Chondrocyte (in vitro differentiated cells): ENCODE results near the gene SIRT6. TPM values are rescaled to one million over a fixed set of nuclear protein-coding genes. Genes with fewer than 3 reads are reported as not detected.
"Not testable (repeated sequence)": the region's sequence is repeated elsewhere in the genome, so short reads cannot be mapped to it uniquely, and the experiment has no call there.

ENCODE experiments used
- DNase-seq: peaks from one replicate; pipeline ENCODE4 v3.0.0; 2021; ENCODE audit warnings: mixed read lengths, low spot score
- H3K27ac Mint-ChIP-seq: one replicate; pipeline ENCODE4 v1.8.0; 2021; ENCODE audit warnings: mild to moderate bottlenecking, moderate library complexity, mixed read lengths; ENCODE audit not compliant: unreplicated experiment
- H3K27me3 Mint-ChIP-seq: 2 replicates; pipeline ENCODE4 v1.8.0; 2021; ENCODE audit warnings: low read depth, mixed read lengths
- H3K36me3 Mint-ChIP-seq: 2 replicates; pipeline ENCODE4 v1.8.0; 2021; ENCODE audit warnings: low read depth, mixed read lengths
- H3K4me1 Mint-ChIP-seq: 2 replicates; pipeline ENCODE4 v1.8.0; 2021; ENCODE audit warnings: low read depth, mild to moderate bottlenecking, mixed read lengths
- H3K4me3 Mint-ChIP-seq: one replicate; pipeline ENCODE4 v1.8.0; 2021; ENCODE audit warnings: mild to moderate bottlenecking, moderate library complexity, mixed read lengths; ENCODE audit not compliant: unreplicated experiment
- H3K9me3 Mint-ChIP-seq: 2 replicates; pipeline ENCODE4 v1.8.0; 2021; ENCODE audit warnings: low read depth, mixed read lengths
- CTCF ChIP-seq: fragments of 200-600 bp; sonication (generic); IDR thresholded peaks from 2 replicates; pipeline ENCODE4 v1.5.0; 2021; ENCODE audit warnings: antibody characterized with exemption, mild to moderate bottlenecking, moderate library complexity
- total RNA-seq: library from RNA; stranded (reverse); gene quantifications from 3 replicates; pipeline ENCODE4 v1.2.1, GENCODE V29; 2021

SIRT6 gene
- total RNA-seq, 1 donor from 2014 or later = 21.9 TPM

- Mint-ChIP-seq H3K4me3 (no peak overlapping the region), H3K9me3 (no peaks in the 10 kb centered on the region), H3K27me3 (peaks cover 31% of the 10 kb centered on the region), H3K36me3 (no peaks in the 10 kb centered on the region), H3K4me1 (peaks cover 5% of the 10 kb centered on the region), H3K27ac (no peak overlapping the region)
- DNase-seq = no peak
- no peak for TF ChIP-seq CTCF
Measured at GRCh38 chr19:4152241-4152998, 29.9 kb downstream of the SIRT6 start.

- no peak for TF ChIP-seq CTCF
Measured at GRCh38 chr19:4151623-4152022, 30.7 kb downstream of the SIRT6 start.

GRCh38 chr19:4149518-4150288, 32.7 kb downstream of the SIRT6 start:
- Mint-ChIP-seq H3K27me3 (peaks cover 24% of the 10 kb centered on the region), H3K9me3 (no peaks in the 10 kb centered on the region), H3K4me1 (peaks cover 10% of the 10 kb centered on the region), H3K4me3 (no peak overlapping the region), H3K36me3 (no peaks in the 10 kb centered on the region), H3K27ac (no peak overlapping the region)
- no peak for TF ChIP-seq CTCF
- no peak for DNase-seq

More at GRCh38 chr19:4151623-4152022, 30.7 kb downstream of the SIRT6 start:
- no peak for DNase-seq
- Mint-ChIP-seq H3K4me1 (peaks cover 5% of the 10 kb centered on the region), H3K9me3 (no peaks in the 10 kb centered on the region), H3K36me3 (no peaks in the 10 kb centered on the region), H3K27me3 (peaks cover 31% of the 10 kb centered on the region), H3K4me3 (no peak overlapping the region), H3K27ac (no peak overlapping the region)

GRCh38 chr19:4144666-4145249, 37.6 kb downstream of the SIRT6 start:
- H3K27me3 Mint-ChIP-seq = peaks cover 9% of the 10 kb centered on the region
- no peak for DNase-seq
- peaks cover 17% of the 10 kb centered on the region for H3K4me1 Mint-ChIP-seq
- no peaks in the 10 kb centered on the region for H3K9me3 Mint-ChIP-seq
- no peak overlapping the region for H3K27ac Mint-ChIP-seq
- no peak overlapping the region for H3K4me3 Mint-ChIP-seq
- TF ChIP-seq CTCF = no peak
- no peaks in the 10 kb centered on the region for H3K36me3 Mint-ChIP-seq

GRCh38 chr19:4142916-4143315, 39.4 kb downstream of the SIRT6 start:
- peaks cover 13% of the 10 kb centered on the region for H3K4me1 Mint-ChIP-seq
- not testable (repeated sequence) for H3K36me3 Mint-ChIP-seq, H3K9me3 Mint-ChIP-seq, H3K27ac Mint-ChIP-seq, H3K27me3 Mint-ChIP-seq, DNase-seq, H3K4me3 Mint-ChIP-seq
